GM21528 (cell line): ENCODE results near the gene SLC22A7.
"Not testable (repeated sequence)": the region's sequence is repeated elsewhere in the genome, so short reads cannot be mapped to it uniquely, and the experiment has no call there.

Source experiments
- ATAC-seq: cut with Tn5 transposase; IDR thresholded peaks from one replicate; pipeline ENCODE4 v1.9.1; 2021; ENCODE audit warnings: mild to moderate bottlenecking, moderate library complexity; ENCODE audit not compliant: unreplicated experiment, low FRiP score

SLC22A7 gene

GRCh38 chr6:43331470-43331869 lies 33.4 kb downstream of the SLC22A7 start:
- no peak for ATAC-seq

GRCh38 chr6:43331891-43332290 lies 33.8 kb downstream of the SLC22A7 start:
- no peak for ATAC-seq

- no peak for ATAC-seq
Measured at GRCh38 chr6:43334466-43335095, 36.5 kb downstream of the SLC22A7 start.

- no peak for ATAC-seq
Measured at GRCh38 chr6:43335469-43335868, 37.4 kb downstream of the SLC22A7 start.

- ATAC-seq: no peak
Measured at GRCh38 chr6:43336382-43336781, 38.3 kb downstream of the SLC22A7 start.

- peak; percentile 60 for ATAC-seq
Measured at GRCh38 chr6:43338243-43338642, 40.2 kb downstream of the SLC22A7 start.

GRCh38 chr6:43339168-43339567 lies 41.1 kb downstream of the SLC22A7 start:
- peak; percentile 68 for ATAC-seq

- not testable (repeated sequence) for ATAC-seq
Measured at GRCh38 chr6:43346243-43346642, 48.2 kb downstream of the SLC22A7 start.

- no peak for ATAC-seq
Measured at GRCh38 chr6:43347021-43347420, 49.0 kb downstream of the SLC22A7 start.

GRCh38 chr6:43347444-43347843 lies 49.4 kb downstream of the SLC22A7 start:
- no peak for ATAC-seq

GRCh38 chr6:43351951-43352350 lies 53.9 kb downstream of the SLC22A7 start:
- not testable (repeated sequence) for ATAC-seq
